H1 (cell line): ENCODE results near the gene IL36G. TPM values are rescaled to one million over a fixed set of nuclear protein-coding genes. Genes with fewer than 3 reads are reported as not detected.

Experiments used
- CBX8 ChIP-seq: fragments of 300-800, 300-1000 bp; sonication (generic); IDR thresholded peaks from 2 replicates; pipeline ENCODE4 v1.7.1; 2016; ENCODE audit warnings: low read depth, low read length, borderline replicate concordance
- CHD1 ChIP-seq: IDR thresholded peaks from 2 replicates; pipeline ENCODE4 v1.6.1; 2012; ENCODE audit warnings: low read depth, low read length, improper control_type of control experiment
- MAX ChIP-seq: IDR thresholded peaks from 2 replicates; pipeline ENCODE4 v1.6.1; 2012; ENCODE audit warnings: inconsistent platforms
- polyA plus RNA-seq, 7 experiments: library from polyadenylated mRNA; depleted of rRNA in 3 of 7; stranded (reverse) in 5 of 7; unstranded in 2 of 7; fragments of >200 nt in 5 of 7; fragments of 200-250 nt in 2 of 7; gene quantifications; 1 replicate in 5 of 7; 2 replicates in 1 of 7; 4 replicates in 1 of 7; pipeline versions ENCODE4 v1.2.1 to v1.2.3, GENCODE V29; 2011 to 2013; ENCODE audit warnings: missing spikeins in 2 of 7, mixed read lengths in 2 of 7
- total RNA-seq: library from RNA; stranded (reverse); fragmentation: NEBNext Ultra II Directional; extraction: Animal tissue kit (Norgen Biotek cat#: 25700); gene quantifications from 2 replicates; pipeline ENCODE4 v1.2.1, GENCODE V29; 2021

Gene IL36G
- total and polyA plus RNA-seq, 2 of the 8 experiments (the other 6 are each of a cell fraction or from before 2014, with no cell fraction given) = 0.39 TPM; not detected in 1

- TF ChIP-seq MAX = no peak
- no peak for TF ChIP-seq CHD1
- TF ChIP-seq CBX8 = no peak
Observed at GRCh38 chr2:112946086-112946485, 31.7 kb upstream of the IL36G start (continued).
